Lung (tissue), 12 donors: ENCODE measurements around the gene PHACTR1. TPM values are rescaled to one million over a fixed set of nuclear protein-coding genes. Genes with fewer than 3 reads are reported as not detected.

Experiments used
- ATAC-seq: fragments of 200-7000 bp; cut with Tn5 transposase; one replicate; pipeline ENCODE4 v1.9.1; 2020; ENCODE audit warnings: moderate number of reproducible peaks; ENCODE audit not compliant: insufficient read depth, low FRiP score
- DNase-seq, 3 donors: peaks; one replicate each; pipeline ENCODE4 v3.0.0-alpha.2; 2013 to 2017
- H3K27ac ChIP-seq, 2 donors: one replicate each; pipeline ENCODE4 v1.5.1; 2013; ENCODE audit warnings: mild to moderate bottlenecking in 2 of 2, moderate library complexity in 2 of 2, control low read depth in 1 of 2, inconsistent platforms in 1 of 2, low read depth in 1 of 2, low read length in 1 of 2
- H3K27me3 ChIP-seq, 3 donors: one replicate each; pipeline ENCODE4 v1.5.1; 2013; ENCODE audit warnings: low read length in 2 of 3; ENCODE audit not compliant: control insufficient read depth in 3 of 3, insufficient read depth in 3 of 3
- H3K36me3 ChIP-seq, 4 donors: one replicate each; pipeline ENCODE4 v1.5.1; 2013; ENCODE audit warnings: low read length in 4 of 4, mild to moderate bottlenecking in 1 of 4, moderate library complexity in 1 of 4; ENCODE audit not compliant: control insufficient read depth in 4 of 4, insufficient read depth in 4 of 4
- H3K4me1 ChIP-seq, 5 donors: one replicate each; pipeline ENCODE4 v1.5.1; 2013; ENCODE audit warnings: low read length in 5 of 5, mild to moderate bottlenecking in 2 of 5, moderate library complexity in 1 of 5; ENCODE audit not compliant: control insufficient read depth in 5 of 5, insufficient read depth in 5 of 5
- H3K4me3 ChIP-seq: one replicate; pipeline ENCODE4 v1.5.1; 2013; ENCODE audit warnings: mild to moderate bottlenecking, control low read depth, moderate library complexity
- H3K9ac ChIP-seq, 2 donors: one replicate each; pipeline ENCODE4 v1.5.1; 2013; ENCODE audit warnings: low read length in 2 of 2, control low read depth in 1 of 2; ENCODE audit not compliant: insufficient read depth in 1 of 2
- H3K9me3 ChIP-seq, 4 donors: one replicate each; pipeline ENCODE4 v1.5.1; 2013; ENCODE audit warnings: low read length in 3 of 4, mild to moderate bottlenecking in 1 of 4, moderate library complexity in 1 of 4; ENCODE audit not compliant: control insufficient read depth in 4 of 4, insufficient read depth in 3 of 4
- WGBS, 2 donors: extraction: QIAGEN DNeasy Blood & Tissue Kit; methylation state at CpG; one replicate each; pipeline ENCODE4 v1.1.7; 2013; 5-methylcytosine and 5-hydroxymethylcytosine counted together
- polyA plus RNA-seq, 2 donors: library from polyadenylated mRNA; stranded (reverse); fragments of 200-250 nt; gene quantifications; one replicate each; pipeline ENCODE4 v1.2.1, GENCODE V29; 2013
- total RNA-seq, 2 donors: library from RNA; depleted of rRNA in 1 of 2; stranded (reverse); fragments of >200 nt in 1 of 2; gene quantifications; one replicate each; pipeline ENCODE4 v1.2.1, GENCODE V29; 2014 to 2021
- TF ChIP-seq, protein P1 (sequence below): IDR thresholded peaks from 2 replicates; pipeline ENCODE4 v1.5.1; 2012; ENCODE audit warnings: mild to moderate bottlenecking; ENCODE audit errors: control extremely low read depth, extremely low read depth
- donor health status: control.
- donor health status: control.
- donor health status: Bipolar disorder and iron deficiency.
- donor health status: healthy.
- donor health status: DM: yes; HTN: yes; CAD: no.

The PHACTR1 gene
- total and polyA plus RNA-seq, 4 donors = 16.3 to 58.8 (median 41.9) TPM

DNA sequence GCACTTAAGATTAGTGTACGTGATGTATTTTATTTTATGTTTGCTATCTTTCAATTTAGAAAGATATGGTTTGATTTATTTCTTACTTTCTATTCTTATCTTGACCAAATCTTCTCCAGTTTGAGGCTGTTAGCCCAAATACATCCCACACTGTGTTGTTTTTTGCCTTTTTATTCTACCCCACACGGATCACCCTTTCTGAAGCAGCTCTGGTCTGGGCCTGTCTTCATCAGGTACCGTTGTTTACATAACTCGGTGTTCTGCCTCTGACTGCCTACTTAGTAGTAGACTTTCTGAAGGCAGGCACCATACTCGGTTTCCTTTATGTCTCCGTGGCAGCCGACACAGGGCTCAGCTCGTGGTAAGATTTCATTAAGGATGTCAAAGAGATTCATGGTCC lies 95.0 kb downstream of the PHACTR1 start:
- ATAC-seq = no peak
- 64 to 74% methylated on average over 8 of the region's 8 CpGs for WGBS, 2 donors

DNA sequence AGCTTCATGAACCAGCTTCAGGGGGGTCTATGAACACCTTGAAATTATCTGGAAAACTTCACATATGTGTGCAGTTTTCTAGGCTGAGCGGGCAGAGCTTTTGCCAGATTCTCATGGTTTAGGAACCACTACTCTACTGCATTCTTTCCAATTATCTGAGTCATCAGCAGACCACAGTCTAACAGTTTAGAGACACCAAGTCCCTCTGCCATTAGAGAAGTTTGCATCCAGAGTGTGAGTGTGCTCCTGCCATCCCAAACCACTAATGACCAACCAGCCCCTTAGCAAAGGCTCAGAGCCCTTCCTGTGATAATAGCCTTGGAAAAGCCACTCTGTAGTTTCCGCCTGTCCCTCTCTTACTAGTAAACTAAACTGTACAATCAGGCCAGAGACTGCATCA lies 96.8 kb downstream of the PHACTR1 start:
- ATAC-seq (no peak), DNase-seq (no peak)
- no peaks in the 10 kb centered on the region for H3K9me3 ChIP-seq
- 91 to 94% methylated on average over 2 of the region's 2 CpGs for WGBS, 2 donors
- no peaks in the 10 kb centered on the region for H3K4me1 ChIP-seq
- H3K27me3 ChIP-seq = no peaks in the 10 kb centered on the region
- H3K36me3 ChIP-seq = no peaks in the 10 kb centered on the region
- TF ChIP-seq, protein P1, sequence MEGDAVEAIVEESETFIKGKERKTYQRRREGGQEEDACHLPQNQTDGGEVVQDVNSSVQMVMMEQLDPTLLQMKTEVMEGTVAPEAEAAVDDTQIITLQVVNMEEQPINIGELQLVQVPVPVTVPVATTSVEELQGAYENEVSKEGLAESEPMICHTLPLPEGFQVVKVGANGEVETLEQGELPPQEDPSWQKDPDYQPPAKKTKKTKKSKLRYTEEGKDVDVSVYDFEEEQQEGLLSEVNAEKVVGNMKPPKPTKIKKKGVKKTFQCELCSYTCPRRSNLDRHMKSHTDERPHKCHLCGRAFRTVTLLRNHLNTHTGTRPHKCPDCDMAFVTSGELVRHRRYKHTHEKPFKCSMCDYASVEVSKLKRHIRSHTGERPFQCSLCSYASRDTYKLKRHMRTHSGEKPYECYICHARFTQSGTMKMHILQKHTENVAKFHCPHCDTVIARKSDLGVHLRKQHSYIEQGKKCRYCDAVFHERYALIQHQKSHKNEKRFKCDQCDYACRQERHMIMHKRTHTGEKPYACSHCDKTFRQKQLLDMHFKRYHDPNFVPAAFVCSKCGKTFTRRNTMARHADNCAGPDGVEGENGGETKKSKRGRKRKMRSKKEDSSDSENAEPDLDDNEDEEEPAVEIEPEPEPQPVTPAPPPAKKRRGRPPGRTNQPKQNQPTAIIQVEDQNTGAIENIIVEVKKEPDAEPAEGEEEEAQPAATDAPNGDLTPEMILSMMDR = no peak
- H3K4me3 ChIP-seq = no peak overlapping the region
- H3K27ac ChIP-seq = no peak overlapping the region
- H3K9ac ChIP-seq = no peak overlapping the region

More for the DNA sequence above, 95.0 kb downstream of the PHACTR1 start:
- no peaks in the 10 kb centered on the region for H3K36me3 ChIP-seq
- H3K9me3 ChIP-seq = no peaks in the 10 kb centered on the region
- no peak for DNase-seq
- no peaks in the 10 kb centered on the region for H3K4me1 ChIP-seq
- H3K27me3 ChIP-seq = no peaks in the 10 kb centered on the region
- H3K4me3 ChIP-seq = no peak overlapping the region
- H3K27ac ChIP-seq = no peak overlapping the region
- TF ChIP-seq, protein P1 = no peak
- no peak overlapping the region for H3K9ac ChIP-seq

DNA sequence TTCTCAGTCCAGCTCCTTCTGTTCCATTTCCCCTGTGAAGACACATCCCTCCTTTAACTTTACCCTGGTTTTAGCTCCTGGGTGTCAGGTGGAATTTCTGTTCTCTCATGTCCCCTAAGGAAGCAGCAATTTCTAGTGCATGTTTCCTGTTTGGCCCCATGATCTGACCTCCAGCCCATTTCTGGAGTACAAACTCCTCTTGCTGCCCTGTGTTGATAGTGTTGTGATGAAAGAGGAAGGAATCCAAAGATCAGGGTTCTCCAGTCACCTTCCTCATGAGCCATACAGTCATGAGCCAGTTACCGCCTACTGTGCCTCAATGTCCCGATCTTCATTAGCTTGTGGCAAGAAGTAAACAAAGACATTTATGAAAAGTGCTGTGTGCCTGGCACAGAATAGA lies 97.4 kb downstream of the PHACTR1 start:
- Histone ChIP-seq H3K36me3 (no peaks in the 10 kb centered on the region), H3K27me3 (no peaks in the 10 kb centered on the region), H3K9me3 (no peaks in the 10 kb centered on the region), H3K9ac (no peak overlapping the region), H3K27ac (no peak overlapping the region), H3K4me1 (no peaks in the 10 kb centered on the region), H3K4me3 (no peak overlapping the region)
- ATAC-seq (no peak), DNase-seq (no peak)
- WGBS, 2 donors = 68 to 84% methylated on average over 2 of the region's 2 CpGs
- TF ChIP-seq, protein P1 = no peak

DNA sequence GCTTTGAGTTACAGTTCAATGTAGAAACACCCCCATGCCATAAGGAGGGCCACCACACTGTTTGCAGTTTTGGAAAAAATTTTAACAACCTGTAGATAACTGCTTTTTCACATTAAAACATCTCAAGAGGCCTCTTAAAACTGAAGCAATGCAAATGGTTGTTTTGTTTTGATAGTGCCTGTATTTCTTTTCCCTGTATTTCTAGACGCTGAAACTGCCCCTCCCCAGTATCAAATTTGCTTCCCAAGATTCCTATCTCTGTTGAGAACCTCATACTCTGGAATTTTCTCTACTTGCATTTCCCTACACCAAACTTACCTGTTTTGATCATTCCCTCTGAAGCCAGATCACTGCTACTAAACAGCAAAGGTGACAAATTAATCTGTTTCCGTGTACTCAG lies 98.5 kb downstream of the PHACTR1 start:
- ATAC-seq (no peak), DNase-seq (no peak)
- Histone ChIP-seq H3K4me1 (no peaks in the 10 kb centered on the region), H3K4me3 (no peak overlapping the region), H3K9me3 (no peaks in the 10 kb centered on the region), H3K27ac (no peak overlapping the region), H3K36me3 (no peaks in the 10 kb centered on the region), H3K27me3 (no peaks in the 10 kb centered on the region), H3K9ac (no peak overlapping the region)
- WGBS, 2 donors = 75 to 89% methylated on average over 2 of the region's 2 CpGs
- TF ChIP-seq, protein P1 = no peak
